GM18873 (cell line): ENCODE measurements around the gene CHST13.

Experiments used
- ATAC-seq: cut with Tn5 transposase; IDR thresholded peaks from one replicate; pipeline ENCODE4 v1.9.1; 2021; ENCODE audit warnings: mild to moderate bottlenecking, moderate library complexity, moderate number of reproducible peaks; ENCODE audit not compliant: unreplicated experiment, low FRiP score

Gene CHST13

GRCh38 chr3:126487151-126487771, 36.7 kb upstream of the CHST13 start:
- no peak for ATAC-seq

GRCh38 chr3:126488185-126488584, 35.8 kb upstream of the CHST13 start:
- ATAC-seq, result no peak

GRCh38 chr3:126488886-126489569, 34.9 kb upstream of the CHST13 start:
- no peak for ATAC-seq

GRCh38 chr3:126490619-126491018, 33.3 kb upstream of the CHST13 start:
- no peak for ATAC-seq

- no peak for ATAC-seq
Observed at GRCh38 chr3:126491221-126492013, 32.5 kb upstream of the CHST13 start.

GRCh38 chr3:126493051-126493450, 30.9 kb upstream of the CHST13 start:
- ATAC-seq, result no peak

- ATAC-seq, result no peak
Observed at GRCh38 chr3:126493739-126494138, 30.2 kb upstream of the CHST13 start.

GRCh38 chr3:126494204-126494969, 29.6 kb upstream of the CHST13 start:
- ATAC-seq, result no peak

GRCh38 chr3:126494970-126495230, 29.1 kb upstream of the CHST13 start:
- ATAC-seq, result no peak

- ATAC-seq, result no peak
Observed at GRCh38 chr3:126495786-126496185, 28.2 kb upstream of the CHST13 start.

- no peak for ATAC-seq
Observed at GRCh38 chr3:126496894-126497850, 26.8 kb upstream of the CHST13 start.

- no peak for ATAC-seq
Observed at GRCh38 chr3:126497956-126498355, 26.0 kb upstream of the CHST13 start.

- ATAC-seq, result no peak
Observed at GRCh38 chr3:126498461-126498860, 25.5 kb upstream of the CHST13 start.

GRCh38 chr3:126498929-126499328, 25.0 kb upstream of the CHST13 start:
- no peak for ATAC-seq

- no peak for ATAC-seq
Observed at GRCh38 chr3:126499401-126499800, 24.6 kb upstream of the CHST13 start.

GRCh38 chr3:126500016-126500415, 23.9 kb upstream of the CHST13 start:
- ATAC-seq, result no peak

- no peak for ATAC-seq
Observed at GRCh38 chr3:126501054-126501453, 22.9 kb upstream of the CHST13 start.

GRCh38 chr3:126501736-126502135, 22.2 kb upstream of the CHST13 start:
- ATAC-seq, result no peak

- ATAC-seq, result no peak
Observed at GRCh38 chr3:126502656-126503055, 21.3 kb upstream of the CHST13 start.

GRCh38 chr3:126503701-126504100, 20.3 kb upstream of the CHST13 start:
- ATAC-seq, result no peak
